ENCODE results near the gene ABCF3. TPM values are rescaled to one million over a fixed set of nuclear protein-coding genes. Genes with fewer than 3 reads are reported as not detected.

ABCF3 gene
- total RNA-seq, 6 experiments from 2014 or later = 53.3 to 70.9 (median 63.4) TPM

GRCh38 chr3:184200825-184201224 lies 14.8 kb downstream of the ABCF3 start:
- Mint-ChIP-seq H3K9me3 (no peaks in the 10 kb centered on the region), H3K27ac (no peak overlapping the region), H3K4me1 (ENCODE audit: low read depth) (no peaks in the 10 kb centered on the region), H3K27me3 (ENCODE audit: insufficient read depth) (peaks cover 7% of the 10 kb centered on the region), H3K4me3 (no peak overlapping the region), H3K36me3 (ENCODE audit: low read depth) (no peaks in the 10 kb centered on the region)
- DNase-seq = no peak
- TF ChIP-seq CTCF (IDR thresholded peaks at IDR 0.05) = no peak

GRCh38 chr3:184203526-184203925 lies 17.5 kb downstream of the ABCF3 start:
- Mint-ChIP-seq H3K27ac (no peak overlapping the region), H3K4me1 (ENCODE audit: low read depth) (no peaks in the 10 kb centered on the region), H3K27me3 (ENCODE audit: insufficient read depth) (peaks cover 18% of the 10 kb centered on the region), H3K4me3 (no peak overlapping the region), H3K9me3 (no peaks in the 10 kb centered on the region), H3K36me3 (ENCODE audit: low read depth) (no peaks in the 10 kb centered on the region)
- TF ChIP-seq CTCF (IDR thresholded peaks at IDR 0.05) = no peak
- DNase-seq = no peak

GRCh38 chr3:184209146-184209923 lies 23.3 kb downstream of the ABCF3 start:
- DNase-seq = no peak
- Mint-ChIP-seq H3K4me3 (no peak overlapping the region), H3K36me3 (ENCODE audit: low read depth) (no peaks in the 10 kb centered on the region), H3K27me3 (ENCODE audit: insufficient read depth) (peaks cover 16% of the 10 kb centered on the region), H3K4me1 (ENCODE audit: low read depth) (0 out of 2 replicates have a peak, but pooled peaks cover 6% of the 10 kb centered on the region), H3K9me3 (no peaks in the 10 kb centered on the region), H3K27ac (no peak overlapping the region)
- TF ChIP-seq CTCF (IDR thresholded peaks at IDR 0.05) = no peak

GRCh38 chr3:184211297-184211696 lies 25.3 kb downstream of the ABCF3 start:
- Mint-ChIP-seq H3K9me3 (no peaks in the 10 kb centered on the region), H3K4me3 (no peak overlapping the region), H3K36me3 (ENCODE audit: low read depth) (no peaks in the 10 kb centered on the region), H3K27ac (no peak overlapping the region), H3K27me3 (ENCODE audit: insufficient read depth) (peaks cover 16% of the 10 kb centered on the region), H3K4me1 (ENCODE audit: low read depth) (0 out of 2 replicates have a peak, but pooled peaks cover 6% of the 10 kb centered on the region)
- DNase-seq = no peak
- no peak for TF ChIP-seq CTCF (IDR thresholded peaks at IDR 0.05)

- TF ChIP-seq CTCF (IDR thresholded peaks at IDR 0.05) = no peak
- H3K27ac Mint-ChIP-seq = no peak overlapping the region
- no peak for DNase-seq
- peaks cover 12% of the 10 kb centered on the region for H3K27me3 Mint-ChIP-seq (ENCODE audit: insufficient read depth)
- no peaks in the 10 kb centered on the region for H3K36me3 Mint-ChIP-seq (ENCODE audit: low read depth)
- H3K4me1 Mint-ChIP-seq (ENCODE audit: low read depth) = 0 out of 2 replicates have a peak, but pooled peaks cover 6% of the 10 kb centered on the region
- H3K4me3 Mint-ChIP-seq = no peak overlapping the region
- no peaks in the 10 kb centered on the region for H3K9me3 Mint-ChIP-seq
Observed at GRCh38 chr3:184211718-184212117, 25.7 kb downstream of the ABCF3 start.

Data from HFFc6 (cell line).